ENCODE results near the gene IFT88. TPM values are rescaled to one million over a fixed set of nuclear protein-coding genes. Genes with fewer than 3 reads are reported as not detected.
"Not testable (repeated sequence)": the region's sequence is repeated elsewhere in the genome, so short reads cannot be mapped to it uniquely, and the experiment has no call there.

IFT88 gene
- polyA plus RNA-seq, 10 donors, result 11.7 to 20.6 (median 14.2) TPM

DNA sequence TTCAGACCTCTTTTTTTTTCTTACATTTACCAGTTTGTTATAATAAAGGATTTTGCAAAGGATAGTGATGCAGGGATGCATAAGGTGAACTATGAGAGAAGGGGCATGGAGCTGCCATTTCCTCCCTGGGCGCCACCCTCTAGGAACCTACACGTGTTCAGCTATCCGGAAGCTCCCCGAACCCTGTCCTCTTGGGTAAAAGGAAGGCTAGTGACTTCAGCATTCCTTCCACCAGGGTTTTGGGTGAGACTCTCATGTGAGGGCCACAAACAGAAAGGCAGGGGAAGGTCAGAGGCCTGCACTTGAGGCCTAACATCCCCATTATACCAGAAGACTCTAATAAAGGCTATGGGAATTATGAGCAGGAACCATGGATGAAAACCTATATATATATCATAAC, 57.3 kb downstream of the IFT88 start:
- DNase-seq, result no peak

DNA sequence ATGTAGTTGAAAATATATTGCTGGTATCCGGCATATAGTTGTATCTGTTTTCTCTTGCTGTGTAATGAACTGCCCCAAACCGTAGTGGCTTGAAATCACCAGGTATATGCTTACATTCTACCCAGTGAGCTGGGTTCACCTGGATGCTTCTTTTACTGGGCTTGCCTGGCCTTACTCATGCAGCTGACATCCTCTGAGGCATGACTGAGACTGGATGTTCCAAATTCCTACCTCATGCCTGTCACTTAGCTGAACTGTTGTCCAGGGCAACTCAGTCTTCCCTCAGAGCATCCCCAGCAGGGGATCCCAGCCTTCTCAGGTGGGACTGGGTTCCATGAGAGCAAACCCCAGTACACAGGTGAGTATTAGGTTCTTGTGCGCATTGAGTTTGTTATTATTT, 66.8 kb downstream of the IFT88 start:
- no peak for DNase-seq

DNA sequence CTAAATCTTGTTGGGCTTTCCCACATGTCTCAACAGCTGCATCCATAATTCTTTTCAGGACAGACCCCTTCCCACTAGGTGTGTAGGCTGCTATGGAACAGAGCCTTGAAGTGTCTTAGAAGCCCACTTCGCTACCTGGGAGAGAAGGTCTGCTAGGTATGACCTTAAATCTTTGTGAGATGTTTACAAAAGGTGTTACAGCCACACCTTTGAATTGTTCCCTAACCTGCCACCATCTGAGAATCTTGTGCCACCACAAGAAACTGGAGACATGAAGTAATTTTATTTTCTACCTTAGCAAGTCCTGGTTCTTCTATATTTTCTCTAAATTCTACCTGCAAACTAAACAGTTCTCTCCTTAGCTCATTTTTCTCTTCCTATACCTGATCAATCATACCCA, 69.1 kb downstream of the IFT88 start:
- no peak for DNase-seq

DNA sequence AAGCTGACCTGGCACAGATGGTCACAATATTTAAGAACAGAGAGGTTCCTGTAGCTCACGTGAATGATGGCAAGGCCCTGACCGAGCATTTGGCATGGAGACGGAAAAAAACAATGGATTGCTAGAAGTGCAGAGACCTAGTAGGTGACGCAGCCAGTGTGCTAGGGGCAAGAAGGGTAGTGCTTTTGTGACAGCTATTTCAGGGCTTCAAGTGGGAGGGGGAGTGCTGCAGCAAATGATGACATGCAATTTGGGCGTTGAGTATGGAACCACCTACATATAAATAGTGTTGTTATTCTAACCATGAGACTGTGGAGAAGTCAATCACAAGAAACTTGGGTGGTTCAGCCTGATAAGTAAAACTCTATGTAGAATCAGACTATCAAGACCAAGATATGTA, 70.9 kb downstream of the IFT88 start:
- no peak for DNase-seq

DNA sequence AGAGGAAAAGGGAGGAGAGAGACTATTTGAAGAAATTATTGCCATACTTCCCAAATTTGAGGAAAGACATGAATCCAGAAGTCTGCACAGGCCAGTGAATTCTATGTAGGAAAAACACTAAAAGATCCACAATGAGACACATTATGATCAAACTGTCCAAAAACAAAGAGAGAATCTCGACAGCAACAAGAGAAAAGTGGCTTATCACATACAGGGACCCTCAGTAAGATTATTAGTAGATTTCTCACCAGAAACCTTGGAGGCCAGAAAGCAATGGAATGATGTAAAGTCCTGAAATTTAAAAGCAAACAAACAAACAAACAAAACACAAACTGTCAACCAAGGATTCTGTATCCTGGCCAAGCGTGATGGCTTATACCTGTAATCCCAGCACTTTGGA, 80.8 kb downstream of the IFT88 start:
- DNase-seq, result no peak

DNA sequence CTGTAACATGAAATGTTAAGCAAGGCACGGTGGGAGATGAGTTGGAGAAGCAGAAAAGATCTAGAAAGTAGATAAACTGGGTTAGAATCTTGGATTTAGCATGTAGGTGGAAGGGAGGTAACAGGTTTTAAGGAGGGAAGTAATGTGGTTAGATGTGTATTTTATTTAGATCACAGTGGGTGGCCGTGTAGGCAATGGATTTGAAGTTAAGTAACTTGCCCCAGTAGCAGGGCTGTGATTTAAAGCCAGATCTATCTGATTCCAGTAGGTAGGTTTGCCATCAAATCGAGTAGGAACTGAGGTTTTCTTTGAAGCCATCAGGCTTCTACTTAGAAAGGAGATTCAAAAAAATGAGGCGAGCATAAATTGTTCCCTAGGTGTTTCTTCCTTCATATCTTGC, 86.0 kb downstream of the IFT88 start:
- no peak for DNase-seq

- peak in 2 of 3 donors; percentile 4 to 8 for DNase-seq
Observed at GRCh38 chr13:20654156-20654555, 87.2 kb downstream of the IFT88 start.

GRCh38 chr13:20658451-20659040, 91.6 kb downstream of the IFT88 start:
- DNase-seq, result no peak

- DNase-seq, result no peak
Observed at GRCh38 chr13:20664351-20664750, 97.4 kb downstream of the IFT88 start.

GRCh38 chr13:20666948-20667347, 100.0 kb downstream of the IFT88 start:
- no peak for DNase-seq

DNA sequence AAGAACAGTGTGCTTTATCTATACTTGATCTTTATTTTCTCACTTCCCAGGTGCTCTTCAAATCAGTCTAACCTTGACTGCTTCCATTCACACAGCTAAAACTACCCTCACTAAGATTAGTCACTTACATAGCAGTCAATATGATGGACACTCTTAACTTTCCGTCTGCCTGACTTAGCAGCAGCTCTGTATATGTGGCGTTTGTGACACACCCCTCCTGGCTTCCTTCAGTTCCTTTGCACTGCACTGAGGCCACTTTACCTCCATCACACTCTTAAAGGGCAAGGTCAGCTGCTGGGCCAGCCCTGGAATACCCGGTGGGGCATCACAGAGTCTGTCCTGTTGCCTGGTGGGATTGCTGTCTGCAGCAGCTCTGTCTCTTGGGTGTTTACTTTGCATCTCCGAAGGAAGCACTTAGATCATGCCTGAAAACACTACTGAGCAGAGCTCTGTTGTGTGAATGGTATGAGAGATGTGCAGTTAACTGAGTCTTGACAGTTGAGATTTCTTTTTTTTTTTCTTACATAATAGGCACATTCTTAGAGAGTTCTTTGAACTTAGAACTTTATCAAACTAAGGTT, 101.0 kb downstream of the IFT88 start:
- no peak for DNase-seq

- no peak for DNase-seq
Observed at GRCh38 chr13:20669162-20669561, 102.2 kb downstream of the IFT88 start.

- no peak for DNase-seq
Observed at GRCh38 chr13:20671789-20672188, 104.8 kb downstream of the IFT88 start.

- DNase-seq, result no peak
Observed at GRCh38 chr13:20672772-20673171, 105.8 kb downstream of the IFT88 start.

DNA sequence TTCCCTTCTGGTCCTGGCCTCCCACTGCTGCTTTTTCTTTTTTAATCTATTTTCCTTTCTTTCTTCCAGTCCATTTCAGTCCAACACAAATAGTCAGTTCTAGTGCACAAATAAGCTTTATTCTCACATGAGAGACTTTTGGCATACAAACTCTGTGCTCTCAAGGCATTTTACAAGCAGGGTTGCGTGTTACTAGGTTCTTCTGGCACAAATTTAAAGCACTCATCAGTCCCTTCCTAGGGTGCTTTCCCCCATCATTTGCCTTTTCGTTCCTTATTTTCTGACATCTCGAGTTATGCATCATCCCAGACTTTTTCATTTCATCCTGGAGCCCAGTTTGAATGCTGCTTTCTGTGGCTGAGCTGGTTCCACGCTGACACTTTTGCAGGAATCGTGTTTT, 106.8 kb downstream of the IFT88 start:
- no peak for DNase-seq

GRCh38 chr13:20676213-20676612, 109.3 kb downstream of the IFT88 start:
- no peak for DNase-seq

- DNase-seq, result not testable (repeated sequence)
Observed at GRCh38 chr13:20678606-20679005, 111.6 kb downstream of the IFT88 start.

DNA sequence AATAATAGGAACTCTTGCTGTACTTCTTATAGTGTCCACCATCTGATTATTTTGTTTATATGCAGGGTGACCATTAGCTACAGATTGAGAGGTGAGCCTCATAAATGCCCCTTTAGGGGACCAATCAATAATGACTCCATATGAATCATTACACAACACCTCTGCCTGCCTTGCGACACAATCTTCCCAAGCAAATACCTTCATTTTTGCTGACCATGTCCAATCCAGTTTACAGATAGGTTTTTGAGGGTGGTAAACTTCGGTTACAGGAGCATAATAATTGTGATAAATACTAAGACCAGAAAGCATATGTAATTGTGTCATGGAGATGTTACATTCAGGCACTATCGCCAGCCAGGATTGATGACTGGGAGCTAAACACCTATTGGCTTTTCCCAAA, 112.9 kb downstream of the IFT88 start:
- DNase-seq, result no peak

- DNase-seq, result no peak
Observed at GRCh38 chr13:20680416-20681080, 113.6 kb downstream of the IFT88 start.

DNA sequence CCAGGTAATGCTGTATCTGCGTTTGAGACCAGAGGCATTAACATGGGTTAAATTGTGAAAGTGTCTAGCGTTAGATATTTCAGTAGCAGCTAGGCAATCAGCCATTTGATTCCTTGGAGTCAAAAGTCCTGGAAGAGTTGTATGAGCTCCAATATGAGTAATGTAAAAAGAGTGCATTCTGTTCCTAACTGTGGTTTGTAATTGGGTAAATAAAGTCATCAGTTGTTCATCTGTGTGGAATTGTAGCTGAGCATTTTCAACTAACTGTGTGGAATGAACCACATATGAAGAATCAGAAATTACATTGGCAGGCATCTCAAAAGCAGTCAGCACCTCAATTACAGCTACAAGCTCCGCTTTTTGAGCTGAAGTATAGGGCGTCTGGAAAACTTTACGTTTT, 114.5 kb downstream of the IFT88 start:
- DNase-seq, result peak in 2 of 3 donors; percentile 34 to 66

DNA sequence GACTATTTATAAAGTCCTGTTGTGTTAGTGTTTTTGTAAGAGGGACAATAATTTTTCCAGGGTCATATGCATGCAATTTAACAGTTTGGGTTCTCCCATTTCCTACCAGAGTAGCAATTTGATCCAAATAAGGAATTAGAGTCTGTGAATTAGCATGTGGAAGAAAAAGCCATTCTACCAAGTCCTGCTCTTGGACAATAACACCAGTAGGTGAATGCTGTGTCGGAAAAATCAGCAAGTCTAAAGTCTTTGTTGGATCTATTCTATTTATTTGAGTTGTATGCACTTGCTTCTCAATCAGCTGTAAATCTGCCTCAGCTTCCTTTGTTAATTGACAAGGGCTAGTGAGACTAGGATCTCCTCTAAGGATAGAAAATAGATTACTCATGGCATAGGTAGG, 115.1 kb downstream of the IFT88 start:
- no peak for DNase-seq

DNA sequence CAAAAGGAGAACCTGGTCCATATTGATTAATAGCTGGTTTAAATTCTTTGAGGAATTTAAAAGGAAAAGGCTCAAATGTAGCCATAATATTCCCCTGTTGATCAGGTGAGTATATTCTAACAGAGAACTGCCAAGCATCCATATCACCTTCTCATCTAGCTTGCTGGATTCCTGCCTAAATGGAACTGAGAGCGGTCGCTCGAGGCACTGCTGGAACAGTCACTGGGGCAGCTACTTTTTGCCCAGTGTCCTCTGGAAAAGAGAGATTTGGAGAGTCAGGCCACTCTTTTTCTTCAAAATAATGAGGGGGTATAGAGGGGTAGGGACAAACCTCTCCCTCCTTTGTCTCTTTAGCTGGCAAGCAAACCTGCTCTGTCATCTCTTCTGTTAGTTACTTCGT, 117.1 kb downstream of the IFT88 start:
- no peak for DNase-seq

DNA sequence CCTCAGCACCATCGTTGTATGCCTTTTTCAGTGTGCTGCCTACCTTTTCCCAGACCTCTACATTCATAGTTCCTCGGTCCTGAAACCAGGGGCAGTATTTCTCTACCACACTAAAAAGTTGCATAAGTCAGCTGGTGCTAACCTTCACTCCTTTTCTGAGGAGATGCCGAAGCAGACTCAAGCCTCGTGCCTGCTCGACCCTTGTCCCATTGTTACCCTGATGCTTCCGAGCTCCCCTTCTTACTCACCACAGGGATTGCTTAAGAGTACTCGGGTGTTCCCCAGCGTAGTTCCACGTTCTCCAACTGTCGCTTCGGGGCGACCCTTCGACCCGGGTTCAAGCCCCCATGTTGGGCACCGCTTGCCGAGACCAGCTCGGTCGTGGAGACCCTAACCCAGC, 117.6 kb downstream of the IFT88 start:
- DNase-seq, result no peak

- no peak for DNase-seq
Observed at GRCh38 chr13:20685092-20685491, 118.1 kb downstream of the IFT88 start.

All from muscle of back (tissue), 11 donors.